HG03103 (cell line): ENCODE measurements around the gene PIKFYVE.
"Not testable (repeated sequence)": the region's sequence is repeated elsewhere in the genome, so short reads cannot be mapped to it uniquely, and the experiment has no call there.

ENCODE experiments used
- ATAC-seq: cut with Tn5 transposase; IDR thresholded peaks from one replicate; pipeline ENCODE4 v1.9.1; 2021; ENCODE audit warnings: low read depth; ENCODE audit not compliant: unreplicated experiment

The PIKFYVE gene

GRCh38 chr2:208300847-208301618 is 35.0 kb downstream of the PIKFYVE start:
- ATAC-seq: no peak

- no peak for ATAC-seq
Observed at GRCh38 chr2:208304157-208304556, 38.1 kb downstream of the PIKFYVE start.

GRCh38 chr2:208304695-208305094 is 38.6 kb downstream of the PIKFYVE start:
- ATAC-seq: no peak

GRCh38 chr2:208306291-208306690 is 40.2 kb downstream of the PIKFYVE start:
- ATAC-seq: no peak

GRCh38 chr2:208311321-208311720 is 45.3 kb downstream of the PIKFYVE start:
- peak; percentile 39 for ATAC-seq

GRCh38 chr2:208311954-208312353 is 45.9 kb downstream of the PIKFYVE start:
- ATAC-seq: peak; percentile 46

GRCh38 chr2:208315081-208315788 is 49.2 kb downstream of the PIKFYVE start:
- ATAC-seq: peak; percentile 65

- ATAC-seq: no peak
Observed at GRCh38 chr2:208318127-208318526, 52.1 kb downstream of the PIKFYVE start.

- ATAC-seq: peak; percentile 32
Observed at GRCh38 chr2:208319391-208319790, 53.3 kb downstream of the PIKFYVE start.

- ATAC-seq: peak; percentile 88
Observed at GRCh38 chr2:208320686-208321085, 54.6 kb downstream of the PIKFYVE start.

- ATAC-seq: no peak
Observed at GRCh38 chr2:208326016-208326415, 60.0 kb downstream of the PIKFYVE start.

GRCh38 chr2:208329485-208329884 is 63.4 kb downstream of the PIKFYVE start:
- no peak for ATAC-seq

- no peak for ATAC-seq
Observed at GRCh38 chr2:208334230-208334629, 68.2 kb downstream of the PIKFYVE start.

- ATAC-seq: no peak
Observed at GRCh38 chr2:208346756-208347155, 80.7 kb downstream of the PIKFYVE start.

GRCh38 chr2:208350610-208351009 is 84.6 kb downstream of the PIKFYVE start:
- no peak for ATAC-seq

GRCh38 chr2:208352644-208353567 is 86.9 kb downstream of the PIKFYVE start:
- ATAC-seq: no peak

GRCh38 chr2:208354964-208355381 is 88.9 kb downstream of the PIKFYVE start:
- no peak for ATAC-seq

GRCh38 chr2:208356420-208356819 is 90.4 kb downstream of the PIKFYVE start:
- not testable (repeated sequence) for ATAC-seq

GRCh38 chr2:208356846-208357574 is 91.0 kb downstream of the PIKFYVE start:
- ATAC-seq: no peak
